A673 (cell line): ENCODE data around the gene GRIK3. TPM values are rescaled to one million over a fixed set of nuclear protein-coding genes. Genes with fewer than 3 reads are reported as not detected.
"Not testable (repeated sequence)": the region's sequence is repeated elsewhere in the genome, so short reads cannot be mapped to it uniquely, and the experiment has no call there.

Experiments used
- BruUV-seq: library from RNA; stranded (reverse); fragments of 400-500 nt; replicated peaks from 2 replicates; lab custom pipeline; 2021; lab: Mats Ljungman, UMichigan
- CTCF ChIA-PET: fragments of 300-600 bp; sonication (Branson Sonifier 250); formaldehyde crosslinking; loops from one replicate; lab custom pipeline; 2022; ENCODE audit warnings: antibody characterized with exemption; lab: Charles Lee
- POLR2A ChIA-PET: fragments of 300-600 bp; sonication (Branson Sonifier 250); formaldehyde crosslinking; loops from one replicate; lab custom pipeline; 2022; ENCODE audit warnings: antibody characterized with exemption; ENCODE audit not compliant: low non-redundant PET; lab: Charles Lee
- DNase-seq: peaks from one replicate; pipeline ENCODE4 v3.0.0-alpha.2; 2015; ENCODE audit warnings: low spot score
- H3K27ac ChIP-seq: fragments of 200-600 bp; sonication (generic); 2 replicates; pipeline ENCODE4 v1.5.1; 2016; ENCODE audit warnings: mixed run types, low read depth, mild to moderate bottlenecking, mixed read lengths, antibody characterized with exemption, low read length; ENCODE audit not compliant: poor library complexity, severe bottlenecking
- H3K27me3 ChIP-seq: fragments of 200-600 bp; sonication (generic); replicated peaks from 2 replicates; pipeline ENCODE4 v1.6.1; 2017; ENCODE audit warnings: mixed run types, low read depth, mild to moderate bottlenecking, mixed read lengths, antibody characterized with exemption, low read length; ENCODE audit not compliant: insufficient read depth, poor library complexity
- H3K36me3 ChIP-seq: fragments of 200-600 bp; sonication (generic); 2 replicates; pipeline ENCODE4 v1.6.1; 2016; ENCODE audit warnings: mixed run types, mild to moderate bottlenecking, mixed read lengths, antibody characterized with exemption, low read length; ENCODE audit not compliant: insufficient read depth, poor library complexity, severe bottlenecking
- H3K4me1 ChIP-seq: fragments of 200-600 bp; sonication (generic); 2 replicates; pipeline ENCODE4 v1.6.1; 2017; ENCODE audit warnings: mixed run types, mild to moderate bottlenecking, mixed read lengths, antibody characterized with exemption, low read length; ENCODE audit not compliant: insufficient read depth, poor library complexity, severe bottlenecking
- H3K4me3 ChIP-seq: fragments of 200-600 bp; sonication (generic); 2 replicates; pipeline ENCODE4 v1.5.1; 2016; ENCODE audit warnings: low read depth, mixed run types, mild to moderate bottlenecking, mixed read lengths, low read length; ENCODE audit not compliant: poor library complexity, severe bottlenecking
- H3K9me3 ChIP-seq: fragments of 200-600 bp; sonication (generic); 2 replicates; pipeline ENCODE4 v1.6.1; 2016; ENCODE audit warnings: mixed run types, low read depth, mild to moderate bottlenecking, mixed read lengths, antibody characterized with exemption, low read length; ENCODE audit not compliant: poor library complexity, severe bottlenecking
- EZH2 ChIP-seq: fragments of 200-600 bp; sonication (generic); IDR thresholded peaks from 2 replicates; pipeline ENCODE4 v1.6.1; 2017; ENCODE audit warnings: borderline replicate concordance, low read depth, mild to moderate bottlenecking, mixed read lengths, antibody characterized with exemption, low read length; ENCODE audit not compliant: poor library complexity, severe bottlenecking
- intact Hi-C: fragments of 100-400 bp; cut with micrococcal nuclease; formaldehyde crosslinking; loops from one replicate; pipeline ENCODE4 v1.10.0; 2022; ENCODE audit not compliant: unreplicated experiment
- total RNA-seq: library from RNA; stranded (reverse); gene quantifications from 2 replicates; pipeline ENCODE4 v1.2.3, GENCODE V29; 2021
- TF ChIP-seq, protein P1 (sequence below): fragments of 300-800, 200-600 bp; sonication (generic); conservative IDR thresholded peaks from 2 replicates; pipeline ENCODE4 v1.5.1; 2017; ENCODE audit warnings: low read depth, mild to moderate bottlenecking, antibody characterized with exemption, low read length, moderate library complexity, mixed read lengths

GRIK3 gene
- total RNA-seq, 1 experiment from 2014 or later: 0.17 TPM

DNA sequence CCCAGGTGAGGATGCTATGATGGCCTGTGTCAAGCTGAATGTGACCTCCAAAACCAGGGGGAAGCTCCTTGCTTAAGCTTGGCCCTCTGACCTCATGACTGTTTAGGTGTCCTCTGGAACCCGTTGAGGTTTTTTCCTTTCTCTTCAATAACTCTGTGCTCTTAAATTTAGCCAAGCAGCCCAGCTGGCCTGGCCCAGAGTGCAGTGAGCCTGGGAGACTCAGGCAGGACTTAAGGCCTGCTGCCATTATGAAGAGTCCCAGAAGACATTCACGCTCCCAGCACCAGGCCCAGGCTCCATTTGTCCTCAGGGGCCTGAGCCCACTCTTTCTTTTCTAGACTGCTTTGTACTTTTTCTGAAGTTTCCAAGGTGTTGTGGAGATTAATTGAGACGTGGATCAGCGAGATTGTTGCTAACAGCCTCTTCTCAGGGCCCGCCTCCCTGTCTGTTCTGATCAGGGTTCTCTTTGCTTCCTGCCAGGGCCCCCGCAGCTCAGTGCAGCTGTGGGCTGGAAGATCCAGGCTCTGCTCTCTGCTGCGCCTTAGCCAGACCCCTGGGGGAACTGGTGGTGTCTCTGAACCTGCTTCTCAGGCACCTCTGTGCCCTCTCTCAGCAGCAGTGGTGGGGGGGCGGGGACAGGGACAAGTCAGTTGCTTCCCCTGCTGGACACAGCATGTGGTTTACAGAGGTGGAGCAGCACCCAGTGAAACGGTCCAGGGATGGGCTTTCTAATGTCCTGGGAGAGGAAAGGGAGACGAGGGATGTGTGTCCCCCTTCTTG is 124.2 kb downstream of the GRIK3 start:
- BruUV-seq: no TSS peak
- Histone ChIP-seq H3K36me3 (no peaks in the 10 kb centered on the region), H3K9me3 (no peaks in the 10 kb centered on the region), H3K27ac (no peak overlapping the region), H3K4me3 (no peak overlapping the region), H3K4me1 (no peaks in the 10 kb centered on the region), H3K27me3 (no peaks in the 10 kb centered on the region)
- ChIA-PET POLR2A (interaction anchor here (0.6 kb wide), 1 partner anchor 771 kb away, joined by 4 read pairs; no protein-coding TSS in a partner anchor), CTCF (no interaction called here)
- intact Hi-C loops: no loop called here
- TF ChIP-seq, protein P1, sequence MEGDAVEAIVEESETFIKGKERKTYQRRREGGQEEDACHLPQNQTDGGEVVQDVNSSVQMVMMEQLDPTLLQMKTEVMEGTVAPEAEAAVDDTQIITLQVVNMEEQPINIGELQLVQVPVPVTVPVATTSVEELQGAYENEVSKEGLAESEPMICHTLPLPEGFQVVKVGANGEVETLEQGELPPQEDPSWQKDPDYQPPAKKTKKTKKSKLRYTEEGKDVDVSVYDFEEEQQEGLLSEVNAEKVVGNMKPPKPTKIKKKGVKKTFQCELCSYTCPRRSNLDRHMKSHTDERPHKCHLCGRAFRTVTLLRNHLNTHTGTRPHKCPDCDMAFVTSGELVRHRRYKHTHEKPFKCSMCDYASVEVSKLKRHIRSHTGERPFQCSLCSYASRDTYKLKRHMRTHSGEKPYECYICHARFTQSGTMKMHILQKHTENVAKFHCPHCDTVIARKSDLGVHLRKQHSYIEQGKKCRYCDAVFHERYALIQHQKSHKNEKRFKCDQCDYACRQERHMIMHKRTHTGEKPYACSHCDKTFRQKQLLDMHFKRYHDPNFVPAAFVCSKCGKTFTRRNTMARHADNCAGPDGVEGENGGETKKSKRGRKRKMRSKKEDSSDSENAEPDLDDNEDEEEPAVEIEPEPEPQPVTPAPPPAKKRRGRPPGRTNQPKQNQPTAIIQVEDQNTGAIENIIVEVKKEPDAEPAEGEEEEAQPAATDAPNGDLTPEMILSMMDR: no peak
- TF ChIP-seq EZH2: no peak
- DNase-seq: no peak

- H3K4me3 ChIP-seq, H3K27me3 ChIP-seq, BruUV-seq, H3K4me1 ChIP-seq, DNase-seq, CTCF ChIA-PET, intact Hi-C loops, H3K27ac ChIP-seq, H3K36me3 ChIP-seq, H3K9me3 ChIP-seq: not testable (repeated sequence)
- POLR2A ChIA-PET: interaction anchor here (0.6 kb wide), 1 partner anchor 770 kb away, joined by 4 read pairs; no protein-coding TSS in a partner anchor
Measured at GRCh38 chr1:36909359-36909758, 125.0 kb downstream of the GRIK3 start.

DNA sequence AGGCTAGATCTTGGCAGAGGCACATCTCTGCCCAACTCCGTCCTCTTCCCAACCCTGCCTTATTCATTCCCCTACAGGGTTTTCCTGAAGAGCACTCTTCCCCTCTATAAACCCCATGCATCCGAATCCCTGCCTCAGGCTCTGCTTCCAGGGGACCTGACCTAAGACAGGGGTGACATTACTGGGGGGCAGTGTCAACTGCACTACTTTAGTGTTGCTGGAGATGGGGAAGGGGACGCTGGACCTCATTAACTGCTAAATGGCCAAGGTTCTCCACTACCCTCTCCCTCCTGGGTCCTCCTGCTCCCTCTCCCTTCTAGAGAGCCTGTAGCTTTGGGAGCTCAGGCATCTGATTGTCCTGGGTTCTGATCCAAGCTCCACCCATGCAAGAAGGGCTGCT is 126.2 kb downstream of the GRIK3 start:
- Histone ChIP-seq H3K4me1 (no peaks in the 10 kb centered on the region), H3K9me3 (no peaks in the 10 kb centered on the region), H3K27me3 (peaks cover 5% of the 10 kb centered on the region), H3K36me3 (no peaks in the 10 kb centered on the region), H3K27ac (no peak overlapping the region), H3K4me3 (no peak overlapping the region)
- ChIA-PET POLR2A (no interaction called here), CTCF (no interaction called here)
- intact Hi-C loops: no loop called here
- BruUV-seq: no TSS peak
- DNase-seq: no peak
- TF ChIP-seq, protein P1: no peak
- no peak for TF ChIP-seq EZH2
